GM18873 (cell line): ENCODE measurements around the gene LCLAT1.
"Not testable (repeated sequence)": the region's sequence is repeated elsewhere in the genome, so short reads cannot be mapped to it uniquely, and the experiment has no call there.

ENCODE experiments used
- ATAC-seq: cut with Tn5 transposase; IDR thresholded peaks from one replicate; pipeline ENCODE4 v1.9.1; 2021; ENCODE audit warnings: mild to moderate bottlenecking, moderate library complexity, moderate number of reproducible peaks; ENCODE audit not compliant: unreplicated experiment, low FRiP score

The LCLAT1 gene

DNA sequence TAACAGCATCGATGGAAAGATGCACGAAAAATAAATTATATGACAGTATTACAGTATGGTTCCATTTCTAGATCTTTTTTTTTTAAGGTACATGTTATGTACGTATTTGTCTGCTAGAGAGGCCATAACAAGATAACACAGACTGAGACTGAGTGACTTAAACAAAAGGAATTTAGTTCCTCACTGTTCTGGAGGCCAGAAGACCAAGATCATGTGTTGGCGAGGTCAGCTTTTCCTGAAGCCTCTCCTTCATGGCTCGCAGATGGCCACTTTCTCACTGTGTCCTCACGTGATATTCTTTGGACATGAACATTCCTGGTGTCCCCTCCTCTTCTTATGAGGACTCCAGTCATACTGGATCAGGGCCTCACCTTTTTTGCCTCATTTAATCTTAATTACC lies 182.8 kb downstream of the LCLAT1 start:
- no peak for ATAC-seq

DNA sequence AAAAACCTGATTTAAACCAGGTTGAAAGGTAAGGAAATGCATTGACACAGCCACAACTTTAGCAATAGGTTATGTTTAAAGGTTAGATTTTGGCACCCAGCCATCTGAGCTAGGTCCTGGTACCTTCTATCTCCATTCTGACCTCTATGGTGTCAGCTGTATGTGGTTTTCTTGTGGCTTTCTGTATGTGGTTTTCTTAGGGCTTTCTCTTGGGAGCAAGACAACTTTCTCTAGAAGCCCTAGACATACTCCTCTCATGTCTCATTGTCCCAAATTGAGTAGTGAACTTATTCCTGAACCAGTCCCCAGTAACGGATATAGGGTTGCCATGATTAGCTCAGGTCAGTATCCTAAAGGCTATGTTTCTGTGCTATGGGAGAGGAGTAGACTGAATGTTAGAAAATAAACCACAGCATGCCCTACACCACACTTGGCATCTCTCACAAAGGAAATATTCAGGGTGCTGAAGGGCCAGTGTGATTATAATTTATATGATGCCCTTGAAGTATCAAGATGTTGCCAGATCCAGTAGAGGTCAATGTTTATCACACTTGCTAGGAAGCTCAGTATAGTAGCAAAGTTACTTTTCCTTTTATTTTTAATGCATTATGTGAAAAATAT lies 184.1 kb downstream of the LCLAT1 start:
- ATAC-seq = no peak

DNA sequence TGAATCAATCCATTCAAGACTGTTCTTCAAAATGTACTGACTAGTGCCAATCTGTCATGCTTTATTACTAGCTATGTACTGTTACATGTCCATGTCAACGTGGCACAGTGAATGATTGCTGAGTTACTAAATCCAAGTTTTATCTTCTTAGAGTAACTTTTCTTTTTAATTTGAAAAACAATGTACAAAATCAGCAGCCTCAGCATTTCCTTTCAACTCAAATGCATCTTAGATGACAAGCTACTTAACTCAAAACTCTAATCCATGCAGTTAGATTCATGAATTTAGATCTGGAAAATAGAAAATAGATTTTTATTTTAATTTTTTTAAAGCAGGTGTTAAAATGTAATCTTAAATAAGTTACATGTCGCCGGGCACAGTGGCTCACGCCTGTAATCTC lies 186.0 kb downstream of the LCLAT1 start:
- no peak for ATAC-seq

DNA sequence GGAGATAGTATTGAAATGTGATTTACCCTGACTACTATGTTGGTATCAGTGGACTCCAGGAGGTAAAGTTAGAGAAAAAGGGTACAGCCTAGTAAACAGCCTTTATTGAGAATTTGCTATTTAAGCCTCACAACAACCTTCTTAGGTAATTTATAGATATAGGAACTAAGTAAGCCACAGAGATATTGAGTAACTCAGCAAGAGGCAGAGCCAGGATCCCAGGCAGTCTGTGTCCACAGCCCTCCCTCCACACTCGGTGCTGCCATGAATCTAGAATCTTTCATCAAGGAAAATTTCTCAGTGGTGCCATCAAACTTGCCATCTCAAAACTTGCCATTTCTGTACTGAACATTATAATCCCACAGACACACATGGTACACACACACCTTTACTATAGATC lies 189.3 kb downstream of the LCLAT1 start:
- ATAC-seq = no peak

DNA sequence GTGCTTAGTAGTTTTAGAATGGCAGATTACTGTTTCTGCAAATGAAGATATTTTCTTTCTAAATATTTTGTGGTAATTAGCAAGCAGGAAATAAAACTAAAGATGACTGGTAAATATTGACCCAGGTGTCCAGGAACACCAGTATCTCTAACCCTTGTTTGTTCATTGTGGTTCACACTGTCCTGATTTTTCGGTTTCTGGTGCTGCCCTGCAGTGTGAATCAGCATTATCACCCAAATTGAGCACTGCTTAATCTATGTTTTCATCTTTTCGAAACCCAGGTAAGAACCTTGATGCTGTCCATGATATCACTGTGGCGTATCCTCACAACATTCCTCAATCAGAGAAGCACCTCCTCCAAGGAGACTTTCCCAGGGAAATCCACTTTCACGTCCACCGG lies 192.8 kb downstream of the LCLAT1 start:
- ATAC-seq = no peak

DNA sequence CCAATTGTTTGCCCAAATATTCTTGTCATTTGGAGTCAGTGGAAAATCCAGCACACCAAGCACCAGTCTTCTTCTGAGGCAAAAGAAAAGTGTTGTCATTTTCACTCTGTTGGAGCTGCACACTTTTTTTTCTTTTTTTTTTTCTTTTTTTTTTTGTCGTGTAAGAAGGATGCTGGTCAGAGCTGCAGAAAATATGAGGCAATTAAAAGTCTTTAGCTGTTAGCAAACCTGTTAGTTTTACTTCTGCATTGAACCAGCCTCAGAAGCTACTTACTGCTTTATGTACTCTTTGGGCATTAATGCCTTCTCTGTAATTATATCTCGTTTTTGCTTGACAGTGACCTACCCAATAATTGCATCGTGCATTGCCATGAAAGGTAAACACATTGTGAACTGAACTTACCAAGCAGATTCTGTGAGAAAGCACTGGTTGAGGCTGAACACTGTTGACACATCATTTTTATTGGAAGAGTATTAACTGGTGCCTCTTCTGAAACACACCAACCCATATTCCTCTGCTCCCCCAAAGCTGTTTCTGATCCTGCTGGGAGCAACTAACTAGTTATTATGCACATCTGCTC lies 194.8 kb downstream of the LCLAT1 start:
- ATAC-seq = no peak

DNA sequence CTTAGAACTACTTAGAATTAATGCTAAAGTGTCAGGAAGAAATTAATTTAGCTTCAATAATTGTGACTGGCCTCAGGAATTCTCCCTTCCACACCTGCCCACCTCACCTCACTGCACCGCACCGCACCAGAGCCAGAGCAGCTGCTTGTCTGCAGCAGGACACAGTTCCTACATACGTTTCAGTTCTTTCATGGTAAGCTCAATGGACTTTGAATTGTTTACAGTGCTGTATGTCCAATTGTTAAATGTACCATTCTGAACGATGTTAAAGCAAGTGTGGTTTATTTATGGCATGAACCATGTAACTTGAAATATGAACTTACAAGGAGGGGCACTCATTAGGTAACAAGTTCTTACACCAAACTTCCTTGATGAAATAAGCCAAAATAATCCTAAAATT lies 196.0 kb downstream of the LCLAT1 start:
- ATAC-seq = not testable (repeated sequence)

DNA sequence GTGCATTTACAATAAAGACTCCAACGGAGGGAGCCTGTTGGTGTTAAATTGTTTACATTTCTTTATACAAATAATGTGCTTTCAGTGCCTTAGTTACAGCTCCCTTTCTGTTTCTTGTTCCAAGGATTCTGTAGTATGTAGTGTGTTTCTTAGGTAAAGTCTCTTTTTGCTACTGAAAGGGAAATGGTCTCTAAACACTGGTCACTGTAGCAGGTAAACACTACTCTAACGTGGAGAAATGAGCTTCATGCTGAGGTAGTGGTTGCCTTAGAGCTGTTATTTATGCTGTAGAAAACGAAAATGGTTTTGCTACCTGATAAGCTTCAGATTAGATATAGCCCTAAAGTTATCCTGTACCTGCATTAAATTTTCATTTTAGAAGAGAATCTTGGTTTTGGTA lies 196.6 kb downstream of the LCLAT1 start:
- no peak for ATAC-seq

DNA sequence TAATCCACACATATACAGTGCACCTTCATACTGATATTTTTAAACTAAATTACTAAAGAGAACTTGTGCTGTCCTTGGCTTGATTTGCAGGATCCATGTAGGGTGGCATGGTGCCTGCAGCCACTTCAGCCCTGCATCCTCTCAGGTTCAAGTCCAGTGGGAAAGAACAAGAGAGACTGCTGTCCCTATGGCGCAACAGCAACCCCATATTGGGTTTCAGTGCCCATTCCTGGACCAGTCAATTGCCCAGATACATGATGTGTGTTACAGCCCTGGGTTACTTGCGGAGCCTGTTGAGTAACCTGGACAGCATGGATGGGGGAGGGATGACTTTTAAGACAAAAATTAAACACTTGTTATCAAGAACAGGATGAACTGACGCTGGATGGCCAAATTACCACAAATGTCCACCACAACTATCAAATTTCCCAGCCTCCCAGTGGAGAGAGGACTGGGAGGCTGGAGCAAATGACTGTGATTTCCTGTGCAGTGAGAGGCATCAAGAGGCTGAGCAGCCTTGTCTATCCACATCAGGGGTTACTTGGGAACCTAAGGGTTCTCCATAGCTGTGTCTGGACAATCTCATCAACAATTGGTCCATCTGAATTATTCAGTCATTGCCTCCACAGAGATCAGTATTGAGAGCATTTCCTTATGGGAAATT lies 198.2 kb downstream of the LCLAT1 start:
- no peak for ATAC-seq

DNA sequence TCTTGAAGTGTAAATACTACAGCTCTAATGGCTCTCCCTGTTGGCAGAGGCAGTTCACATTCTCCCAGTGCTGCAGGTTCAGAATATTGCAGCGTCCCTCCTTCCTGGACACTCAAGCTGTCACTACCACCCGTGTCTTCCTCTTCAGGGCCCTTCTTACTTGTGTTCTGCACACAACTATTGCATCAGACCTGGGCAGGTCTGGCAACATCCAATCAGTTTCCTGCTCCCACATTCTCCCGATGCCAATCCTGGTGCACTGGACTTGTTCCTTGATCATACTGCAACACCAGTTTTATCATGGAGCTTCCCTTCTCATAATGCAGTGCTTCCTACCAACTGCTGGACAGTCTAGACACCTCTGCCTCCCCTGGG lies 198.7 kb downstream of the LCLAT1 start:
- ATAC-seq = no peak

DNA sequence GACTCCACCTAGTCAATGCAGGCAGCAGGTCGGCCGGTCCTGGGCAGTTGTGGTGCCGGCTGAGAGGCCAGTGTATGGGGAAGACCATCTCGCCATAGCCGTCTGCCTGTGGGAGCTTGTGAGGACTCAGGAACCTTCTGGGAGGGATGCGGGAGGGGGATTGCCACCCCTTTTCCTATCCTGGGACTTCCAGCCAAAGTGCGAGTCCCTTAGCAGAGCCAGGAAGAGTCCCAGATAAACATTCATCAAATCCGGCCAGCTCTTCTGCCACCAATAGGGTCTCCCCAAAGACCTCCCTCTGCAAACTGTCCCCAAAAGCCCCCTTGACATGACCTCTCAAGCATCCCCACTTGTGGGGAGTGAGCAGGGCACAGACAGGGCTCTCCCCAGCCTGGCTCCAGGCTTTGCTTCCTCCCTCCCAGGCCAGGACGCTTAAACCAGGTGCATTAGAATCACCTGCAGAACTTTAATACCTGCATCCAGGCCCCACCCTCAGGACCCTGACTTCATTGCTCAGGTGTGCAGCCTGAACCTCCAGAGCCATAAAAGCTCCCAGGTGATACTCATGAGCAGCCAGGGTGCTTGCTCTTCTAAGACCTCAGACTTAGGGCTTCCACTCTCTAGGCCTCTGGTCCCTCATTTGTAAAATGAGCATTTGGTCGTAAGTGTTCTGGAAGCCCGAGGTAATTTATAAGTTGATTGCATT lies 200.9 kb downstream of the LCLAT1 start:
- no peak for ATAC-seq

DNA sequence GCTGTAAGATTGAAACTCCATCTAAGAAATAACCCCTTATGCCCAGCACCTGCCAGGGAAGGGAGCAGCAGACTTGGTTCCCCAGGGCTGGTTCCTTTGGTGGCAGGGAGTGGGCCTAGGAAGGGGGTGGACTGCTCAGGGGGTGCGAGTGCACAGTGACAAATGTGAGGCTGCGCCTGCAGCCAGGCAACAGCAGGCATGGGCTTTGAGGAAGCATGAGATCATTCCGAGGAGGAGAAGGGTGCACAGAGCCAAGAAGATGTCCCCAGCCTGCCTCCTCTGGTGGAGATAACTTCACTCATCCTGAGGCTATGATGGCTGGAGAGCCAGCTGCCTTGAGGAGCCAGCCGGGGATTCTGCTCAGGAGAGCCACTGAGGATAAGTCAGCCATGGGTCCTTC lies 202.2 kb downstream of the LCLAT1 start:
- ATAC-seq = no peak

DNA sequence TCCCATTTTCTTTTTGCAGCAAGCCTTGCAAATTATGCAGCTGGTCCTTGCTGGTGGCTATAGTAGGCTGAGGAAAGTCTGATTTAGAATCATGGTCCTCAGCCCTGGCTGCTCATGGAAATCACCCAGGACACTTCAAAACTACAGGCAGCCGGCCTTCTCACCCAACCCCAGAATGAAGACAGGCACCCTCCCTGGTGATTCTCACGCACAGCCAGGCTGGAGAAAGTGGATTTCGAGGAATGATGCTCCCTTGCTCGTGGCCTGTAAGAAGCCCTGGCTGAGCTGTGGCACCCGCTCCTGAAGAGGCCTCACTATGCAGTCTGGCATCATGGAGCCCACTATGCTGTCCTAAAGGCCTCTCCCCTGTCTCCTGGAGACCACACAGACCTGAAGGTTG lies 202.8 kb downstream of the LCLAT1 start:
- ATAC-seq = no peak

DNA sequence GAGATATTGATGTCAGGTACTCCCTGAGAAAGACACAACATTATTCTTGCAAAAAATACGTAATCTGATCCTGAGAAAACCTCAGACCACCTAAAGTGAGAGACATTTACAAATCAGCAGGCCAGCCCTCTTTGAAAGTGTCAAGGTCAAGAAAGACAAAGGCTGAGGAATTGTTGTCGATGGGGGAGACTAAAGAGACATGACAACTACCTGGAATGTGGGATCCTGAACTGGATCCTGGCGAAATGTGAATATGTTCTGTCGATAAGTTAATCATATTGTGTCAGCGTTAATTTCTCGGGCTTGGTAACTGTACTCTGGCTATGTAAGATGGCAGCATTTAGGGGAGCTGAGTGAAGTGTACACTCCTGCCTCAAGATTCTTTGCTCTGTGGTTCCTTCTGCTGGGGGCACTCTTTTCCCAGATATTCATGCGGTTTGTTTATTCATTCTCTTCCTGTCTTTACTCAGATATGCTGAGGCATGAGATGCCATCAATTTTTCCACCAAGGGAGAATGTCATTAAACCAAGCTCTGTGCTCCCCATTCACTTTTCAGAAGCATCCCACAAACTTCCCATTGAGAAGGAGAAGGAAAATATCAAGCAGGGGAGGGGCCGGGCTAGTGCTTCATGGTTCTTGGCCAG lies 205.3 kb downstream of the LCLAT1 start:
- ATAC-seq = no peak

DNA sequence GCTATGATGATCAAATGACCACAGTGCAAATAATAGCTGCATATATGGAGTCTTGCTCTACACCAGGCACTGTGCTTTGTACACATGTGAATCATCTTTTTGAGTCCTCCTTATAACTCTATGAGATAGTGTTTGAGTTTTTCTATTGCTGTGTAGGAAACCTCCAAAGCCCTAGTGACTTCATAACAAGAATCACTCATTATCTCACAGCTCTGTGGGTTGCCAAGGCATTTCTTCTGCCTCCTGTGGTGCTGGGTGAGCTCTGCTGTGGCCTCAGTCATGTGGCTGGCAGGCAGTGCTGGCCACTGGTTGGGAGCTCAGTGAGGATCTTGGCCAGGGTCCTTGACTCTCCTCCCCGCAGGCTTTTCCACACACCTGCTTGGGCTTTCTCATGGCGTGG lies 206.8 kb downstream of the LCLAT1 start:
- ATAC-seq = no peak

DNA sequence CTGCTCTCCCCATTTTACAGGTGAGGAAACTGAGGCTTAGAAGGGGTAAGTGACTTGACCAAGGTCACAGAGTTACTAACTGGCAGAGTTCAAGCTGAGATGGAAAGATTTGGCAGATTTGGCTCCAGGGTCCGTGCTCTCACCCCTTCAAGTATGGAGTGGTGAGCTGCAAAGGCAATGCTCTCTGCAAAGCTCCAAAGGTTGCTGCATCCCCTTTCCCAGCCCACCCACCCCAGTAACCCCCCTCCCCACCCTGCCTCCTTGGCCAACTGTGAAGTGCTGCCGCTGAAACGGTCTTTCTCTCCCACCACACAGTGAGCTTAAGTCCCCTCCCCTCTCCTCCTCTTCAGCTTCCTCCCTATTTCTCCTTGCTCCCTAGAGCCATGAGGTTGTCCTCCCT lies 207.4 kb downstream of the LCLAT1 start:
- no peak for ATAC-seq

DNA sequence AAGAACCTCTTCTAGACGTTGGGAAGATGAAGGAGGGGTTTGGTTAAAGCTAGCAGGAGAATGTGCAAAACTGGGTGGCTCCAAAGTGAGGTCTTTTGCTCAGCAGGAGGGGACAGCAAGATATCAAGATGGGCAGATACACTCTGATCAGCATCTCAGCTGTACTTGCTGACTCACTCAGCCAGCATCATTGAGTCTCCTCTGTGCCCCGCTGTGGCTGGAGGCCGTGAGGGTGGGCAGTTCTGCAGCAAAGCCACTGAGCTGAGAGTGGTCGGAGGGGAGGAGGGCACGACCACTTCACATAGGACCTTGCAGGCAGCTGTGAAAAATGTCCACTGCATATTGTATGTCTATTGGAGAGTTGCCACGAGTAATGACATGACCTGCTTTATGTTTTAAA lies 208.2 kb downstream of the LCLAT1 start:
- no peak for ATAC-seq

DNA sequence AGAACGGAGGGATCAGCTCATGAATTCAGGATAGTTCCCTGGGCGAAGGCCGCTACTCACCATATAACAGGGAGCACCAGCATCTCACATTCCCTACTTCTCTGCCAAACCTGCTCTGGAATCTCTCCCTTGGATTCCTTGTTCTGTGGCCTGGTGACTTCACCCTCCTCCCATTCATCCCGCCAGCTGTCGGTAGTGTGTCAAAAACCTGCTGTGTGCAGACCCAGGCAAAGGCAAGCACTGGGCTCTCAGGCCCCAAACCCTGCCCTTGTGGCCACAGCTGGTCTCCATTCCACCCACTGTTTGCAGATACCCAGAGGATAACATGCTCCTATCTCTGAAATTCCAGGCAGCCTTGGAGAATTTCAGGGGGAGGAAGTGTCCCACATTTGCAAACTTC lies 208.6 kb downstream of the LCLAT1 start:
- ATAC-seq = no peak

DNA sequence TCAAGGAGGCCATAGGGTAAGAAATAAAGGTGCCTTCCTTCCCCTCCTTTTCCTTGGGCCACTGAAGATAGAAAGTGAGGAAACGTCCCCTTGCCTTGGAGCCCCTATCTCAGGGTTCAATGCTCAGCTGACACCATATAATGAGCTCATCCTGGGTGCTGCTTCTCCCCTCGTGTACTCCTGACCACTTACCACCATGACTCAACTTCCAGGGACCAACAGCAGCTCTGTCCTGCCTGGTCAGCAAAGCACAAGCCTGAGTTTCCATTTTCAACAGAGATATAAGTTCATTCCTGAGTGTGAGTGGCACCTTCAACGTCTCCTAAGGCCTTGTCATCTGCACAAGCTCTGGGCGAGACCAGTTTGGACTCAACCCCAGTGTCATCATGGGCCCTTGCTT lies 209.0 kb downstream of the LCLAT1 start:
- ATAC-seq = no peak

DNA sequence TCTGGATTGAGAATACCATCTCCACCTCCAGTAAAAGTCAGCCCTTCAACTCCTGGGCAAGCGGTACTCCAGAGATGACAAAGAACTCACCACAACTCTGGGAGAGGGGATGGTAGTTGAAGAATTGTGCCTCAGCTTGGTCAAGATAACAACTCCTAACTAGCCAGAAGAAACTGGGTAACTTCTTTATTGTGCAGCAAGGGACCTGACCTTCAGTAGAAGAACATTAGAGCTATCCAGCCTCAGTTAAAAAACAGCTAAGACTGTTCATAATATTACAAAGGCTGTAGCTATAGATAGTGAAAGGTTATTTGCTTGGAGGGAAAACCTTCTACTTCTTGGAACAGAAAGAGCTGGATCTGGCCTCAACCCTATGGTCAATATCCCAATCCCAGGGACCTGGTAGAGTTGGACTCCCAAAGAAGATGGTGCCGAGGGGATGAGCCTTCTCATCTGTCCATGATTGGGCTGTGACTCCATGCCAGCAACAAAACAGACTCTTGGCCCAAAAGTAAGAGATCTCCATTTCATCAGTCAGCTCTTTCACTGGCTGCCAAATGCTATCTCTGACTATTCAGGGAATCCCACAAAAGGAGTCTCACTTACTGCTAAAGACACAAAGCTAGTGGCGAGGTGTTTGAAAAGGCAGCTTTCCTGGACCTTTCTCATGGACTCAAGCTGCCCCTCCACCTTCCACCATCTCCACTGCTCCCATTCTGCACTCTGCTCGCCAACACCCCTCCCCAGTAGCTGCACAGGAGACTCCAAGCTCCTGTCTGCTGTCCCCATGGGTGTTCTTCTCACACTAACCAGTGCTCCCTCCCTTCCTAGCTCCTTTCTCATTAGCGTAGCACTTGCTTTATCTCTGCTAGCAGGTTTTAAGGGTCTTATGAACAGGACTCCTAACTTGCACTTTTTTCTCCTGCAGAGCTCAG lies 214.4 kb downstream of the LCLAT1 start:
- ATAC-seq = no peak
